ENCODE results near the gene PLCZ1. TPM values are rescaled to one million over a fixed set of nuclear protein-coding genes. Genes with fewer than 3 reads are reported as not detected.
"Not testable (repeated sequence)": the region's sequence is repeated elsewhere in the genome, so short reads cannot be mapped to it uniquely, and the experiment has no call there.

Gene PLCZ1, protein sequence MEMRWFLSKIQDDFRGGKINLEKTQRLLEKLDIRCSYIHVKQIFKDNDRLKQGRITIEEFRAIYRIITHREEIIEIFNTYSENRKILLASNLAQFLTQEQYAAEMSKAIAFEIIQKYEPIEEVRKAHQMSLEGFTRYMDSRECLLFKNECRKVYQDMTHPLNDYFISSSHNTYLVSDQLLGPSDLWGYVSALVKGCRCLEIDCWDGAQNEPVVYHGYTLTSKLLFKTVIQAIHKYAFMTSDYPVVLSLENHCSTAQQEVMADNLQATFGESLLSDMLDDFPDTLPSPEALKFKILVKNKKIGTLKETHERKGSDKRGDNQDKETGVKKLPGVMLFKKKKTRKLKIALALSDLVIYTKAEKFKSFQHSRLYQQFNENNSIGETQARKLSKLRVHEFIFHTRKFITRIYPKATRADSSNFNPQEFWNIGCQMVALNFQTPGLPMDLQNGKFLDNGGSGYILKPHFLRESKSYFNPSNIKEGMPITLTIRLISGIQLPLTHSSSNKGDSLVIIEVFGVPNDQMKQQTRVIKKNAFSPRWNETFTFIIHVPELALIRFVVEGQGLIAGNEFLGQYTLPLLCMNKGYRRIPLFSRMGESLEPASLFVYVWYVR
- total RNA-seq: not detected

DNA sequence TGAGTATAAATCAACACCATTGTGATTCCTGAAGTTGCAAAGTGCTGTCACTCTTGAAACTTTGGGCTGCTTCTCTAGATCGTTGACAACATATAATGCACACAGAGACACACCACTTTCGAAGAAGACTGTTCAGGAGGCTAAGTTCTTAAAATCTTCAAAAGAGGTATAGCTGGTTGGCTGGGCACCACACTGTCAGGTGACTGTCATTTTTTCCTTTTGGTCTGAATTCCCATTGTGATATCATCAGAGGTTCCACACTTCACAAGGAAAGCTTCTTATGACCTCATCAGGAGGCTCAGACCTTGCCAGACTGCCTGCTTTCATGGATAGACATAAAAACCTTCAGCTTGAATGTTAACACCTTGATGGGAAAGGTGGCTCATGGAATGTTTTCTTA lies at the start of gene PLCZ1, which contains the start of gene CAPZA3:
PLCZ1 (minus strand) TSS at position 194 of the 400 bp plus-strand sequence. CDS start 641 bp downstream, outside the sequence.
CAPZA3 (plus strand) TSS at position 301 of the 400 bp plus-strand sequence. CDS start 150 bp downstream, outside the sequence.
- TF ChIP-seq, protein P1, sequence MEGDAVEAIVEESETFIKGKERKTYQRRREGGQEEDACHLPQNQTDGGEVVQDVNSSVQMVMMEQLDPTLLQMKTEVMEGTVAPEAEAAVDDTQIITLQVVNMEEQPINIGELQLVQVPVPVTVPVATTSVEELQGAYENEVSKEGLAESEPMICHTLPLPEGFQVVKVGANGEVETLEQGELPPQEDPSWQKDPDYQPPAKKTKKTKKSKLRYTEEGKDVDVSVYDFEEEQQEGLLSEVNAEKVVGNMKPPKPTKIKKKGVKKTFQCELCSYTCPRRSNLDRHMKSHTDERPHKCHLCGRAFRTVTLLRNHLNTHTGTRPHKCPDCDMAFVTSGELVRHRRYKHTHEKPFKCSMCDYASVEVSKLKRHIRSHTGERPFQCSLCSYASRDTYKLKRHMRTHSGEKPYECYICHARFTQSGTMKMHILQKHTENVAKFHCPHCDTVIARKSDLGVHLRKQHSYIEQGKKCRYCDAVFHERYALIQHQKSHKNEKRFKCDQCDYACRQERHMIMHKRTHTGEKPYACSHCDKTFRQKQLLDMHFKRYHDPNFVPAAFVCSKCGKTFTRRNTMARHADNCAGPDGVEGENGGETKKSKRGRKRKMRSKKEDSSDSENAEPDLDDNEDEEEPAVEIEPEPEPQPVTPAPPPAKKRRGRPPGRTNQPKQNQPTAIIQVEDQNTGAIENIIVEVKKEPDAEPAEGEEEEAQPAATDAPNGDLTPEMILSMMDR (IDR thresholded peaks at IDR 0.05): no peak
- POLR2A ChIA-PET: no interaction called here
- CTCF ChIA-PET: no interaction called here
- Mint-ChIP-seq H3K36me3 (ENCODE audit: low read depth) (no peaks in the 10 kb centered on the region), H3K27ac (no peak within 1 kb of the TSS), H3K4me3 (no peak within 1 kb of the TSS), H3K9me3 (peaks cover 5% of the 10 kb centered on the region), H3K27me3 (no peaks in the 10 kb centered on the region), H3K4me1 (ENCODE audit: low read depth) (no peaks in the 10 kb centered on the region)
- no peak for DNase-seq
- ATAC-seq: no peak
- intact Hi-C loops (cut with micrococcal nuclease): no loop called here

DNA sequence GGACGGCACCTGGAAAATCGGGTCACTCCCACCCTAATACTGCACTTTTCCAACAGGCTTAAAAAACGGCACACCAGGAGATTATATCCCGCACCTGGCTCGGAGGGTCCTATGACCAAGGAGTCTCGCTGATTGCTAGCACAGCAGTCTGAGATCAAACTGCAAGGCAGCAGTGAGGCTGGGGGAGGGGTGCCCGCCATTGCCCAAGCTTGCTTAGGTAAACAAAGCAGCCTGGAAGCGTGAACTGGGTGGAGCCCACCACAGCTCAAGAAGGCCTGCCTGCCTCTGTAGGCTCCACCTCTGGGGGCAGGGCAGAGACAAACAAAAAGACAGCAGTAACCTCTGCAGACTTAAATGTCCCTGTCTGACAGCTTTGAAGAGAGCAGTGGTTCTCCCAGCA lies 47.7 kb upstream of the PLCZ1 start:
- H3K4me1 Mint-ChIP-seq (ENCODE audit: low read depth); intact Hi-C loops (cut with micrococcal nuclease); H3K27me3 Mint-ChIP-seq; ATAC-seq; CTCF ChIA-PET; H3K36me3 Mint-ChIP-seq (ENCODE audit: low read depth); H3K9me3 Mint-ChIP-seq; DNase-seq; POLR2A ChIA-PET; H3K27ac Mint-ChIP-seq; H3K4me3 Mint-ChIP-seq: not testable (repeated sequence)

DNA sequence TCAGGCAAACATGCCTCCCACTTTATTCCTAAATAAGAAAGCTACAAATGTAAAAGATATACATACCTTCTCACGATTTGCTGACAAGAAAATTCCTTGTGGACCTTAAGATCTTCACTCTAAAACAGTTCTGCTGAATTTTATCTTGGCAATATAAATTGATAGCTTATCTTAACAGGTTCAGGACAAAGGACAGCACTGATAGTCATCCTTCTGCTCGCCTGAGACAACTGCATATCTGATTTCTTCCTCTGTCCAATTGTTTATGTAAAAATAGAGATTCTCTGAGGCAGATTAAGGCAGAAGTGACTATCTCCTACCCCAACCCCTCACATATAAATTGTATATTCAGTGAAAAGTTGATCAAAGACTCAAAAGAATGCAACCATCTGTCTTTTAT lies 45.0 kb upstream of the PLCZ1 start:
- Mint-ChIP-seq H3K4me3 (no peak overlapping the region), H3K27ac (no peak overlapping the region), H3K9me3 (peaks cover 15% of the 10 kb centered on the region), H3K27me3 (no peaks in the 10 kb centered on the region), H3K4me1 (ENCODE audit: low read depth) (no peaks in the 10 kb centered on the region), H3K36me3 (ENCODE audit: low read depth) (no peaks in the 10 kb centered on the region)
- DNase-seq (no peak), ATAC-seq (no peak)
- TF ChIP-seq, protein P1 (IDR thresholded peaks at IDR 0.05): no peak
- POLR2A ChIA-PET: no interaction called here
- intact Hi-C loops (cut with micrococcal nuclease): no loop called here
- CTCF ChIA-PET: no interaction called here

DNA sequence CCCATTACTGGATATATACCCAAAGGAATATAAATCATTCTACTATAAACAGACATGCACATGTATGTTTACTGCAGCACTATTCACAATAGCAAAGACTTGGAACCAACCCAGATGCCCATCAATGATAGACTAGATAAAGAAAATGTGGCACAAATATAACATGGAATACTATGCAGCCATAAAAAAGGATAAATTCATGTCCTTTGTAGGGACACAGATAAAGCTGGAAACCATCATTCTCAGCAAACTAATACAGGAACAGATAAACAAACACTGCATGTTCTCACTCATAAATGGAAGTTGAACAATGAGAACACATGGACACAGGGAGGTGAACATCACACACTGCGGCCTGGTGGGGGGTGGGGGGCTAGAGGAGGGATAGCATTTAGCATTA lies 28.7 kb upstream of the PLCZ1 start:
- POLR2A ChIA-PET; H3K27me3 Mint-ChIP-seq; ATAC-seq; intact Hi-C loops (cut with micrococcal nuclease); H3K27ac Mint-ChIP-seq; H3K4me1 Mint-ChIP-seq (ENCODE audit: low read depth); CTCF ChIA-PET; DNase-seq; H3K36me3 Mint-ChIP-seq (ENCODE audit: low read depth); H3K4me3 Mint-ChIP-seq: not testable (repeated sequence)
- peaks cover 12% of the 10 kb centered on the region for H3K9me3 Mint-ChIP-seq

DNA sequence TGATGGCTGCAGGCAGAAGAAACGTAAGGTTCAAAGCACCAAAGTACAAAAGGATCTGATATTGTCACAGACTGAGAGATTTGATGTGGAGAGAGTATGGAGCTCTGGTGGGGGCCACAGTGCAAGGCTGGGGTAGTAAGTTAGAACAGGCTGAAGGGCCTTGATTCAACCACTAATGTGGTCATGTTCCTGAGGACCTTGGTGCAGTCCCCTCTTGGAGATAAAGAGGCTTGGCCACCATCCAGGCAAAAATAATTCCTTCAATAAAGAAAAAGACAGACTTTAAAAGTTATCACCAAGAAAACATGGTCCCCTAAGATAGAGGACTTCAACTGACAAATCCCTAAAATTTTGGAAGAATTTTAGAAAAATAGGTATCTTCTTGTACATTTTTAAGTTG lies 17.5 kb upstream of the PLCZ1 start:
- Mint-ChIP-seq H3K9me3 (no peaks in the 10 kb centered on the region), H3K36me3 (ENCODE audit: low read depth) (no peaks in the 10 kb centered on the region), H3K4me1 (ENCODE audit: low read depth) (no peaks in the 10 kb centered on the region), H3K4me3 (no peak overlapping the region), H3K27ac (no peak overlapping the region), H3K27me3 (no peaks in the 10 kb centered on the region)
- no peak for DNase-seq
- ChIA-PET CTCF (no interaction called here), POLR2A (no interaction called here)
- intact Hi-C loops (cut with micrococcal nuclease): no loop called here
- no peak for ATAC-seq
- TF ChIP-seq, protein P1 (IDR thresholded peaks at IDR 0.05): no peak

DNA sequence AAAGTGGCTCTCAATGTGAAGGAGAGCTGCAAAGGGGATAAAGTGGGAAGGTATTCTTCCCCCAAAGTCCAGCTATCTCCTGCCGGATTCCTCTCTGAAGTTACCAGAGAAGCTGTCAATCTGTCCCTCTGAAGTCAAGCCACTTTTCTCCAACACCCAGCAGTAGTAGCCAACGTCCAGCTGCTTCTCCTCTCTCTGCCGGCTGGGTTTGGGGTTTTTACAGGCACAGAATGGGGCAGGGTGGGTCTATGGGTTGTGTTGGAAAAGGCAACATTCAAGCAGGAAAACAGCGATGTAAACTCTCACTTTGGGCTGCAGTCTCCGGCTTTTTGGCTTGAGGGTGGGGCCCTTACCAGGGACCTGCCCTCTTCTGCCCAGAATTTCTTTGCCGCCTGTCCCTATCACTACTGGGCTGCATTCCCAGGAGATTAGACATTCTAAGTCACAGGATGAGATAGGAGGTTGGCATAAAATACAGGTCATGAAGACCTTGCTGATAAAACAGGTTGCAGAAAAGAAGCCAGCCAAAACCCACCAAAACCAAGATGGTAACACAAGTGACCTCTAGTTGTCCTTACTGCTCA lies 16.4 kb upstream of the PLCZ1 start:
- no peaks in the 10 kb centered on the region for H3K9me3 Mint-ChIP-seq
- H3K4me1 Mint-ChIP-seq (ENCODE audit: low read depth): no peaks in the 10 kb centered on the region
- DNase-seq (no peak), ATAC-seq (no peak)
- TF ChIP-seq, protein P1 (IDR thresholded peaks at IDR 0.05): no peak
- H3K27me3 Mint-ChIP-seq: no peaks in the 10 kb centered on the region
- no peak overlapping the region for H3K27ac Mint-ChIP-seq
- H3K4me3 Mint-ChIP-seq: no peak overlapping the region
- intact Hi-C loops (cut with micrococcal nuclease): no loop called here
- ChIA-PET CTCF (no interaction called here), POLR2A (no interaction called here)
- no peaks in the 10 kb centered on the region for H3K36me3 Mint-ChIP-seq (ENCODE audit: low read depth)

Measured in activated CD8-positive, alpha-beta T cell treated with anti-CD3 and anti-CD28 coated beads for 36 hours (primary cell).